Fibroblast of villous mesenchyme (primary cell): ENCODE data around the gene CDYL2. TPM values are rescaled to one million over a fixed set of nuclear protein-coding genes. Genes with fewer than 3 reads are reported as not detected.

Source experiments
- DNase-seq: peaks from one replicate; pipeline ENCODE4 v3.0.0-alpha.2; 2010; ENCODE audit warnings: low read depth
- H3K4me3 ChIP-seq: 2 replicates; pipeline ENCODE4 v1.5.1; 2011; ENCODE audit warnings: low read depth, mild to moderate bottlenecking, low read length
- total RNA-seq: library from RNA; depleted of rRNA; stranded (reverse); fragments of >200 nt; gene quantifications from 2 replicates; pipeline ENCODE4 v1.2.3, GENCODE V29; 2012
- TF ChIP-seq, protein P1 (sequence below): IDR thresholded peaks from 2 replicates; pipeline ENCODE4 v1.5.1; 2012; ENCODE audit warnings: low read depth, mild to moderate bottlenecking, low read length; ENCODE audit not compliant: insufficient read depth

Gene CDYL2
- total RNA-seq, 1 donor = 14.2 TPM

DNA sequence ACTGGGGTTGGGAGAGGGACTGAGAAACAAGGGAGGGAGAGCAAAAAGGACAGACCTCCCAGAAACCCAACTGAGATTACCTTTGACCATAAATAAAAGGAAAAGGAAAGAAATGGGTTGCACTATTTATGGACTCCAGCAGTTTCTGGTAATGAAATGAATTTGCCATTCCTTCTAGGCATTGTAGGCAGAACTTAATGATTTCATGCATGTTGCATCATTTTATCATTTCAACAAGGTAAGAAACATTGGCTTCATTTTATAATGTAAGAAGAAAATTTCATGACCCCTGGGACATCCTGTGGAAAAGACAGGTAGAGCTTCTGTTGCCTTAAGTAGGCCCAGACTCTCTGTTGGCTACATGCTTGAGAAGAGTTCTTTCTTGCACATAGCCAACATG is 8.2 kb upstream of the CDYL2 start:
- H3K4me3 ChIP-seq = no peak overlapping the region
- DNase-seq = no peak
- TF ChIP-seq, protein P1, sequence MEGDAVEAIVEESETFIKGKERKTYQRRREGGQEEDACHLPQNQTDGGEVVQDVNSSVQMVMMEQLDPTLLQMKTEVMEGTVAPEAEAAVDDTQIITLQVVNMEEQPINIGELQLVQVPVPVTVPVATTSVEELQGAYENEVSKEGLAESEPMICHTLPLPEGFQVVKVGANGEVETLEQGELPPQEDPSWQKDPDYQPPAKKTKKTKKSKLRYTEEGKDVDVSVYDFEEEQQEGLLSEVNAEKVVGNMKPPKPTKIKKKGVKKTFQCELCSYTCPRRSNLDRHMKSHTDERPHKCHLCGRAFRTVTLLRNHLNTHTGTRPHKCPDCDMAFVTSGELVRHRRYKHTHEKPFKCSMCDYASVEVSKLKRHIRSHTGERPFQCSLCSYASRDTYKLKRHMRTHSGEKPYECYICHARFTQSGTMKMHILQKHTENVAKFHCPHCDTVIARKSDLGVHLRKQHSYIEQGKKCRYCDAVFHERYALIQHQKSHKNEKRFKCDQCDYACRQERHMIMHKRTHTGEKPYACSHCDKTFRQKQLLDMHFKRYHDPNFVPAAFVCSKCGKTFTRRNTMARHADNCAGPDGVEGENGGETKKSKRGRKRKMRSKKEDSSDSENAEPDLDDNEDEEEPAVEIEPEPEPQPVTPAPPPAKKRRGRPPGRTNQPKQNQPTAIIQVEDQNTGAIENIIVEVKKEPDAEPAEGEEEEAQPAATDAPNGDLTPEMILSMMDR = no peak

DNA sequence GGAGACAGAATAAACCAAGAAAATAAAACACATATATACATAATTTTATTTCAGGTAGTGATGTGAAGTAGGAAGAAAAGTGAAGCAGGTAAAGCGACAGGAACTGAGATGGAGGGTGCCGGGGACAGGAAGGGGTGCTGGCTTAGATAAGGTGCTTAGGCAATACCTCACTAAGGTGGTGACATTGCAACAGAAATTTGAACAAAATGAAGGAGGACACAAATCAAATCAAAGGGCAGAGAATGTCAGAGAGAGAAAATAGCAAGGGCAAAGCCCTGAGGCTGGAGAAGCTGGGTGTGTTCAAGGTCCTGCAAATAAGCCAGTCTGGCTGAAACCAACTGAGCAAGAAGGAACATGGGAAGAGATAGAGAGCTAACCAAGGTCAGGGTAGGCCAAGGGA is 5.0 kb upstream of the CDYL2 start:
- no peak for DNase-seq
- TF ChIP-seq, protein P1 = no peak
- no peak overlapping the region for H3K4me3 ChIP-seq

DNA sequence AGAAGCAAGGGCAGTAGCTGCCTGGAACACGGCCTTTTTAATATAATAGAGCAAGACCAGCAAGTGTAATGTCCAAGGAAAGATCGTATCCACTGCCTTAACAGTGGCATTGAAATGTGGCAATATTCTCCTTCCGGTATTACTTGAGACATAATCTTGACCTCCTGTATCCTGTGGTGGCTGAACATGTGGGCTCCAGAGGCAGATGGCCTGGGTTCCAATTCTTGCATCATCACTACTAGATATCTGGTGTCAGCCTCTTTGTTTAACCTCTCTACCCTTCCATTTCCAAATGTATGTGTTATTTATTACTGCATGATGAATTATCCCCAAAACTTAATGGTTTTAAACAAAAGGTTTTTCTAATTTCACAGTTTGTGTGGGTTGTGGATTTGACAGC is 3.5 kb upstream of the CDYL2 start:
- DNase-seq = peak; percentile 17

DNA sequence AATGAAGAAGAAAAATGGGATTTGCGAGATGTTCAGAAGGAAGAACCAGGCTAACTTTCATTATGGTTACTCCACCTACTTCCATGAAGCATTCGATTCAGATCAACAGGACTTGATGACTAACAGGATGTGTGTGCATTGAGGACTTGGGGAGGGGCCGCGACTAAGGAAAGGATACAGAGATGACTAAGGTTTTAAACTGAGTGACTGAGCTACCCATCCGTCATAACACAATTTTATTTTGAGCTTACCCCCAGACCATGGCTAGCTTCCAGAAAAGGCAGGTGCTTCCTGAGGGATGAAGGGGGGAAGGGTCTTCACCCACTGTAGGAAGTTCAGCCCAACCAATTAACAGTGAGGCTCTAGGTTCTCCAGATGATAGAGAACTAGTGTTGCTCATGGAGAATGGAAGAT is 2.5 kb upstream of the CDYL2 start:
- H3K4me3 ChIP-seq = no peak overlapping the region
- TF ChIP-seq, protein P1 = no peak
- DNase-seq = peak; percentile 26

More for the DNA sequence above, 3.5 kb upstream of the CDYL2 start:
- no peak overlapping the region for H3K4me3 ChIP-seq
- TF ChIP-seq, protein P1 = no peak

- H3K4me3 ChIP-seq = no peak overlapping the region
- no peak for DNase-seq
- TF ChIP-seq, protein P1 = no peak
These were observed 1.9 kb upstream of the CDYL2 start for GRCh38 chr16:80806289-80806688.

DNA sequence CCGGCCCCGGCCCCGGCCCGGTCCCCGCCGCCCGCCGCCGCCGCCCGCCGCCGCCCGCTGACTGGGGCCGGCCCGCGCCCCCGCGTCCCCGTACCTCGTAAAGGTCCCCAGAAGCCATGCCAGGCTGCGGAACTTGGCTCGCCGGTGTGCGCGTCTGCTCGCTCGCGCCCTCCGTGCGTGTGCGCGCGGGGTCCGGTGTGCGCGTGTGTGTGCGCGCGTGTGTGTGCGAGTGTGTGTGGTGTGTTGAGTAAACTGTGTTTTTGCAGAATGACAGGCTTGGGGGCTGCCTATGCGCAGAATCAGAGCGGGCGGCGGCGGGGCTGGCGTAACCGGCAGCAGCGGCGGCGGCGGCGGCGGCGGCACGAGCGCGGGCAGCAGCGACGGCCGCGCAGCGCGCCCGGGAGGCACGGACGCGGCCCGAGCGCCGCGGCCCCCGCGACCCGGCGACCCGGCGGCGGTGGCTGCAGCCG is 307 bp downstream of the CDYL2 start:
- TF ChIP-seq, protein P1 = no peak

More for the DNA sequence above, 307 bp downstream of the CDYL2 start:
- peak; percentile 52 for DNase-seq
- H3K4me3 ChIP-seq = peak overlapping the region; percentile 75
